HFF-Myc (cell line): Measurements from ENCODE around the gene EDN2.

Experiments
- DNase-seq: peaks from one replicate; pipeline ENCODE4 v3.0.0-alpha.2; 2011; ENCODE audit warnings: low read depth; ENCODE audit errors: extremely low read depth
- H3K4me3 ChIP-seq: replicated peaks from 2 replicates; pipeline ENCODE4 v1.5.1; 2011; ENCODE audit warnings: low read depth, mild to moderate bottlenecking, control low read depth, low read length
- CTCF ChIP-seq: IDR thresholded peaks from 2 replicates; pipeline ENCODE4 v1.5.1; 2012; ENCODE audit warnings: mild to moderate bottlenecking, low read depth, low read length, control low read depth; ENCODE audit errors: missing control alignments

Gene EDN2

DNA sequence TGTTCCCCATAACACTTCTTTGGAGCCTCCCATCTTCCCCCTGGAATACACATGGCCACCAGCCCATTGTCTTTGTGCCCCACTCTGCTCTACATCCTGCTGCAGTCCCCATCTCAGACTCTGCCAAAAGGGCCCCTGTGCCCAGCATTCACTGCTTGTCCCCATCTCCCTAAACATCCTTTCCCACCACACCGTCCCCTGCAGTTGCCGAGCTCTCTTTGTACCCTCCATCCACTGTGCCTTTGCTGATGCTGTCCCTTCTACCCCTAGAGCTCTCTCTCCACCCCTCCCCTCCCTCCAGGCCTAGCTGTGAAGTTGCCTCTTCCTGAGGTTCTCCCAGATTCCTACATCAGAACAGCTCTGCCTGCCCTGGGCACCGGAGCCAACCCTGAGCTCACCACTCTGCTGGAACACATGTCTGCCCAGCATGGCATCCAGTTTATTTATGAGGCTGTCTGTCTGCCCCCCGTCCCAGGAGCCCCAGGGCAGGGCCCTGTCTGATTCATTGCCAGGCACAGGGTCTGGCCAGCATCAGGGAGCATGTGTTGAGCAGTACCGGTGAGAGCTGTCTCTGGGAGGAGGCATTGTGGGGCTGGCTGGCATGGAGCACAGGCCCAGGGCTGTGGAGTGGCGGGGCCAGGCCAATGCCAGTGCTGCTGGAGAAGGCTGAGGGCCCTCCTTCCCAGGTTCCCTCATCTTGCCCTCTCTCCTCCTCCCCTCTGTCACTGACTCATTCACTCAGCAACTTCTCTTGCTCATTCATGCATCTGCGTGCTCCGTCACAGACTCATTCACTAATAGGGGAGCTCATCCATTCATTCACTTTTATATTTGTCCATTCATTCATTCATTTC lies 28.8 kb downstream of the EDN2 start:
- DNase-seq, result no peak
- TF ChIP-seq CTCF, result no peak
- H3K4me3 ChIP-seq, result no peak overlapping the region

DNA sequence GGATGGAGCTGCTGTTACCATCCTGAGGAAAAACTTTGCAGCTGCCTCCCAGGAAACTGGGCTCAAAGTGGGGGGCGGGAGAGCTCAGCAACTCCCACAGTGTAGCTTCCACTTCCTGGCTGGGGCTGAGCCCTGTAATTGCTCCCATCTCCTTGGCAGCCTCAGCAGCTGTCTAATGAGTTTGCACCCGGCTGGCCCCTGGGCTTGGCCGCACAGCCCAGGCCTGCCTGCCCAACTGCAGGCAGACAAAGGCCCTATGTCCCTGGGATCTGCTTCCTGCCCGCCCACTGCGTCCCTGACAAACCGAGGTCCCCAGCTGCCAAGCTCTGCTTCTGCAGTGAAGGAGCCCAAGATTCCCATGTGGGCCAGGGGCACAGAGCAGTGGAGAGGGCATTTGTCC lies 30.1 kb downstream of the EDN2 start:
- TF ChIP-seq CTCF, result no peak
- H3K4me3 ChIP-seq, result no peak overlapping the region
- DNase-seq, result no peak

GRCh38 chr1:41452704-41453290 lies 31.7 kb downstream of the EDN2 start:
- H3K4me3 ChIP-seq, result no peak overlapping the region
- no peak for DNase-seq
- no peak for TF ChIP-seq CTCF

DNA sequence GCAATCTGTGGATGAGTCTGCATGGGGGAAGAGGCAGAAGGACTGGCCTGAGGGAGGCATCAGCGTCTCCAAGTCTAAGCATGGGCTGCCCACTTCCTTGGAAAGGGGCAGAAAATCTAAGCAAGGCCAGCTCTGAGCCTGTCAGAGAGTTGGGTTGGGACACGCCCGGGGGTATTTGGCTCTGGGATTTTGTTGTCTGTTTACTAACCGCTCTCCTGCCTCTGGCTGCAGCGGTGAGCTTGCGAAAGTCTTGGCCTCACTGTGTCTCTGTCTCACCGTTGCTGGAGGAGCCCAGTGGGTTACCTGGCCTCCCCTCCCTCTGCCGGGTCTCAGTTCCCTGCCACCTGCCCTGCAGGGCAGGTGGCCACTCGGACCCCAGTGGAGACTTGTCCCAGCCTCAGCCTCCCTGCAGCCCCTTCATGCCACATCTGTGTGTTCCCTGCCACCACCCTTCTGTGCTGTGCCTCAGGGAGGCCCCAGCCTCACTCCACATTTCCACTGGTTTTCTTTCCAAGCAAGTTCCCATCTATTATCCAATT lies 33.7 kb downstream of the EDN2 start:
- TF ChIP-seq CTCF, result no peak
- no peak for DNase-seq

DNA sequence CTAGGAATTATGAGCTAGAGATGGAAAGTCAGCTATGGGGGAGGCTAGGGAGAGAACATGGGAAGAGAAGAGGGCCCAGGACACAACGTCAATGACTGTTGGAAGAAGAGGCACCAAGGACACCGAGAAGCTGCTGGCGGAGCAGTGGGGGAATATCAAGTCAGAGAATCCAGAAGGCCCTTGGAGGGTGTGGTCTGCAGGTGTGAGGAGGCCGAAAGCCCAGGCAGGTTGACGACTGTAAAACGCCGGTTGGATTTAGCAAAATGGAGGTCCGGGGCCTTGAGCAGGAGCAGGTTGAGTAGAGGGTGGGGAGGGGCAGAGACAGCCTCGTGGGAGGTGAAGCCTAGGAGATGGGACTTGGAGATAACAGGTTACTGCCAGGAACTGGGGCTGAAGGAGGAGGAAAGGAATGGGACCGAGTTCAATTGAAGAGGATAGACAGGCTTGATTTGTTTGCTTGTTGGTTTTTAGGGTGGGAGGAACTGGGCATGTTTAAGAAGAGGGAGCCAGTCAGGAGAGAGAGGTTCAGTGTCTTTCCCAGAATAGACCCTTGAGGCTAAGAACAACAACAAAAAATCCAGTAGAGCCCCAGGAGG lies 35.1 kb downstream of the EDN2 start:
- no peak for TF ChIP-seq CTCF
- H3K4me3 ChIP-seq, result no peak overlapping the region
- no peak for DNase-seq

More for the DNA sequence above, 33.7 kb downstream of the EDN2 start:
- H3K4me3 ChIP-seq, result no peak overlapping the region

DNA sequence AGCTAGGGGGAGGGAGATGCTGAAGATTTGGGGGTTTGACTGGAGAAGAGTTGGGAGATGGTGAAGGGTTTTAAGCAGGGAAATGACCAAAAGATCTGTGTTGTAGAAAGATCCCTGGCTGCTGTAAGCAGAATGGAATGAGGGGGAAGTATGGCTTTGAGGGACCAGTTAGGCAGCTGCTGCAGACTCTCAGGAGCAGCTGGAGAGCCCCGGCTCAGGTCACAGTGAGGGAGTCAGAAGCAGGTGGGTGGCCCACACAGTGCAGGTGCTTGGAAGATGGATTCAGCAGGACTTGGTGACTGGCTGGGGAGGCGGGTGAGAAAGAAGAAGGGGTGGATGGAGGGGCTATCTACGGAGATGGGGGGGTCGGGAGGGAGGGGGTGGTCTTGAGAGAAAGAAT lies 35.7 kb downstream of the EDN2 start:
- no peak overlapping the region for H3K4me3 ChIP-seq
- no peak for TF ChIP-seq CTCF
- no peak for DNase-seq
